ENCODE data around the gene STEAP1B.
"Not testable (repeated sequence)": the region's sequence is repeated elsewhere in the genome, so short reads cannot be mapped to it uniquely, and the experiment has no call there.

STEAP1B gene

GRCh38 chr7:22499888-22500689 lies at the start of gene STEAP1B:
Gene STEAP1B (minus strand): TSS chr7:22500188. CDS start chr7:22494855, 5,333 bp downstream.
- DNase-seq (ENCODE audit: low spot score), result peak; percentile 88

- DNase-seq (ENCODE audit: low spot score), result no peak
These were observed 49.1 kb upstream of the STEAP1B start for GRCh38 chr7:22549051-22549450.

GRCh38 chr7:22548313-22548712 lies 48.3 kb upstream of the STEAP1B start:
- DNase-seq (ENCODE audit: low spot score), result no peak

- DNase-seq (ENCODE audit: low spot score), result no peak
These were observed 46.8 kb upstream of the STEAP1B start for GRCh38 chr7:22546769-22547168.

- no peak for DNase-seq (ENCODE audit: low spot score)
These were observed 45.5 kb upstream of the STEAP1B start for GRCh38 chr7:22545529-22545928.

- no peak for DNase-seq (ENCODE audit: low spot score)
These were observed 44.3 kb upstream of the STEAP1B start for GRCh38 chr7:22544245-22544644.

- no peak for DNase-seq (ENCODE audit: low spot score)
These were observed 43.2 kb upstream of the STEAP1B start for GRCh38 chr7:22543169-22543568.

- no peak for DNase-seq (ENCODE audit: low spot score)
These were observed 42.7 kb upstream of the STEAP1B start for GRCh38 chr7:22542669-22543068.

- no peak for DNase-seq (ENCODE audit: low spot score)
These were observed 42.3 kb upstream of the STEAP1B start for GRCh38 chr7:22542254-22542653.

- no peak for DNase-seq (ENCODE audit: low spot score)
These were observed 41.8 kb upstream of the STEAP1B start for GRCh38 chr7:22541789-22542188.

GRCh38 chr7:22528537-22528936 lies 28.5 kb upstream of the STEAP1B start:
- not testable (repeated sequence) for DNase-seq (ENCODE audit: low spot score)

GRCh38 chr7:22524353-22524947 lies 24.5 kb upstream of the STEAP1B start:
- DNase-seq (ENCODE audit: low spot score), result not testable (repeated sequence)

GRCh38 chr7:22523478-22524352 lies 23.7 kb upstream of the STEAP1B start:
- not testable (repeated sequence) for DNase-seq (ENCODE audit: low spot score)

- not testable (repeated sequence) for DNase-seq (ENCODE audit: low spot score)
These were observed 19.6 kb upstream of the STEAP1B start for GRCh38 chr7:22519560-22519959.

- DNase-seq (ENCODE audit: low spot score), result not testable (repeated sequence)
These were observed 17.0 kb upstream of the STEAP1B start for GRCh38 chr7:22516950-22517349.

- DNase-seq (ENCODE audit: low spot score), result not testable (repeated sequence)
These were observed 15.0 kb upstream of the STEAP1B start for GRCh38 chr7:22514963-22515362.

GRCh38 chr7:22507320-22507719 lies 7.3 kb upstream of the STEAP1B start:
- DNase-seq (ENCODE audit: low spot score), result not testable (repeated sequence)

GRCh38 chr7:22506316-22507020 lies 6.5 kb upstream of the STEAP1B start:
- DNase-seq (ENCODE audit: low spot score), result not testable (repeated sequence)

- not testable (repeated sequence) for DNase-seq (ENCODE audit: low spot score)
These were observed 4.5 kb upstream of the STEAP1B start for GRCh38 chr7:22504519-22504918.

- not testable (repeated sequence) for DNase-seq (ENCODE audit: low spot score)
These were observed 2.1 kb upstream of the STEAP1B start for GRCh38 chr7:22502104-22502503.

GRCh38 chr7:22501336-22501735 lies 1.3 kb upstream of the STEAP1B start:
- DNase-seq (ENCODE audit: low spot score), result not testable (repeated sequence)

- DNase-seq (ENCODE audit: low spot score), result no peak
These were observed 944 bp downstream of the STEAP1B start for GRCh38 chr7:22499044-22499443.
